GM12872 (cell line): Measurements from ENCODE around the gene PTGER3.

Experiments
- CTCF ChIP-seq: IDR thresholded peaks from 3 replicates; pipeline ENCODE4 v1.5.1; 2011; ENCODE audit warnings: low read depth, mild to moderate bottlenecking, low read length, moderate library complexity; ENCODE audit not compliant: insufficient read depth

Gene PTGER3

DNA sequence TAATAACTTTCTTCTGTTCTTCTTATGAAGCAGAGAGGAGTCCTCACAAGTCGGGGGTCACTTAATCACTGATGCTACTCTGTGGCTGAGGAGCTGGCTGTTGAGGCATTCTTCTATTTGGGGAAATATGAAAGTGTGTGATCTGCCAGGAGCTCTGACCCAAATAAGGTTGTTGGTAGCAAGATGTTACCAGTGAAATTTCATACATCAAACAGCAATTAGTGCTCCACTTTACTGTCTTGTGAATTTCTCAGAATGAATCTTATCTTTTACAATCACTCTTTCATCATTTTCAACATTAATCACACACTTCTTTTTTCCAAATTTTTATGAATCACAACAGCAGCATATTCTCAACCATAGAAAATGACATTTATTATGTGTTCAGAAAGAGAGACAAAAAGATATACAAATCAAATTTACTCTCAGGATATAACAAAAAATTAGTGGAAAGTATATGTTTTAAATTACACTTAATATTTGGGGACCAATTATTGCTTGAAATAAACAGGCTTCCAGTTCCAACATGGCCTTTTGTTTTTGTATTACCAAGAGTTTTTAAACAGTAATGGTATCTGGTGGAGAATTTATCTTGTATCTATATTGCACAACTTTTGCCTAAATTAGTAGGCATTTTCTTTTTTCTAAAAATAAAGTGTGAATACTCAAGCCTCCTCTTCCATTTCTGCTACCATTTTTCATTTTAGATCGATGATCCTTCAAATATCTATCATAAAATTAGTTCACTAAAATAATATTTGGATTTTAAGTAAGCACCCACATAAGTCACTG lies 9.6 kb downstream of the PTGER3 start:
- TF ChIP-seq CTCF, result no peak

DNA sequence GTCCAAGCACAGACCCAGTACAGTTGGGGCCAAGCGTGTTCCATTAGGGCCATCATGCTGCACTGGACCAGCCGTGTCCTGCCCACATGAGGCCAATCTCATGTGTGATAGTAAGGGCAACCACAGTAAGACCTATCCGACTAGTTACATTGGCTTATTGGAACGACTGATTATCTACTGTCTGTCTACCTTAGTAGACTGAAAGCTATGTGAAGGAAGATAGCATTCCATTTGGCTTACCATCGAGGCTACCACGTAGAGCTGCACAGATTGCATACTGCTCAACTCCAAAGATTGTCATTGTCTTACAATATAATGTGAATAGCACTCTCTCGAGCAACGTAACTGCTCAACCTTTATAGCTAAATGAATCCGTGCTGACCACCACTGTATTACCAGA lies 10.6 kb downstream of the PTGER3 start:
- no peak for TF ChIP-seq CTCF

DNA sequence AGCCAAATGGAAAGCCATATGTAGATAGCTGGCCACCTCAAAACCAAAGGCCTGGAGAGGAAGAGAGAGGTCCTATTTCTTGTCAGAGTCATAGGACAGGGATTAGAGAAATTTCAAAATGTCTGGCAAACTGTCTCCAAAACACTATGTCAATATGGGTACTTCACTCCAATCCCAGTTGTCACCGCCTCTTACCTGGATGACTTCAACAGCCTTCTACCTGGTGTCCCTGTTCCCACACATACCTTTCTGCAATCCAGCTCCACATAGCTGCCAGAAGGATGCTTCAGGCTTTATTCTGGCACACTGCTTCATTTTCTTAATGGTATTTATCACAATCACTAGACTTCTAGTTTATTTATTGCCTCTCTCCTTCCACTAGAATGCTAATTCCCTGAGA lies 14.5 kb downstream of the PTGER3 start:
- no peak for TF ChIP-seq CTCF

DNA sequence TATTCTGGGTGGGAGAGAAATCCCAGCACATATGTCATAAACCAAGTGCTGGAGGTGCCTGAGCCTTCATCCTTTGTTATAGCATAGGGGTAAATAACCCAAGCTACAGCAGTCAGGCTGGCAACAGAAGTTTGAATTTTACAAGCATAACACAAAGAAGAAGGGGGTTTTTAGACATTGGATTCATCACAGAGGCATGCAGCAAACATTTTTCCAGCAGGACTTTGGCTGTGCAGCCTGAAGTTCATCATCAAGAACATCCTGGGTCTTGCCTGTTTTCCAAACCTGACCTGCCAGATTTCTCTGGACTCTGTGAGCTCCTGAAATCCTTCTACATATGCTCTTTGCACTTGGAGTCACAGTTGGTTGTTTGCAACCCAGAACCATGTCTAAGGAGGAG lies 16.2 kb downstream of the PTGER3 start:
- no peak for TF ChIP-seq CTCF

DNA sequence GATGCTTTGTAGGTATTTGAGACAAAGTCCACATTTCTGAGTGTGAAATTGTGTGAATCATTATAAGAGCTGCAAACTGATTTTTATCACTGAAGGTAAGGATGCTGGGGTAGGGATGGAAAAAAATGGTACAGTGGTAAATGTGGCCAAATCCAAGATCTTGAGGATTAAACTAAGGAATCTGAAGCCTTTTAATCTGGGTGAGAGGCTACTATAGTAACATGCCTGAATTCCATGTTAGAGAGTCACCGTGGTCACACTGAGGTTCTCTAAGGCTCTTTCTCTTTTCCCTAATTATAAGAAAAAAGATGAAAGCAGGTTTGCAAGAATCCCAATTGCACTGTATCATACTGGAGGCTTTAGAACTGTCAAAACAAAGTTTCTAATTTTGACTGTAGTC lies 17.6 kb downstream of the PTGER3 start:
- TF ChIP-seq CTCF, result no peak

DNA sequence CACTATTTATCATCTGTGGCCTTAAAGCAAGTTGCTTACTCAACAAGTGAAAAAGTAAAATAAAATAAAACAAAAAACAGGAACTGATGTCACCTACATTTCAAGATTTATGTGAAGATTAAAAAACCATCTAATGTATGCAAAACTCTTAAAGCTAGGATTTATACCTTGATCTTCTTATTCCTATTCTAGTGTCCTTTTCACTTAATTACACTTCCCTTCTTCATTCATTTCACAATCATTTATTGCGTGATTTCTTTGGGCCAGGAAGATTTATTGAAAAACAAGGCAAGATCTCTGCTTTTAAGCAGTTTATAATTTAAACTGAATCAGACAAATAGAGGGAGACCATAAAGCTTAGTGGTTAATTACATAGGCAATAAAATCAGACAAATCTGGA lies 18.6 kb downstream of the PTGER3 start:
- TF ChIP-seq CTCF, result no peak

GRCh38 chr1:71027991-71028390 lies 19.6 kb downstream of the PTGER3 start:
- TF ChIP-seq CTCF, result no peak
